DOHH2 (cell line): ENCODE data around the gene EVL.

Experiments
- CTCF ChIP-seq: fragments of 200-600 bp; sonication (generic); IDR thresholded peaks from one replicate; pipeline ENCODE4 v1.5.1; 2014; ENCODE audit warnings: antibody characterized with exemption, mild to moderate bottlenecking, low read depth, low read length; ENCODE audit not compliant: poor library complexity, severe bottlenecking
- EZH2phosphoT487 ChIP-seq: fragments of 200-600 bp; sonication (generic); IDR thresholded peaks from 2 replicates; pipeline ENCODE4 v1.6.1; 2017; ENCODE audit warnings: borderline replicate concordance, mild to moderate bottlenecking, antibody characterized with exemption, low read length, moderate library complexity, mixed read lengths

GRCh38 chr14:100144996-100145646 is 79.9 kb downstream of the EVL start:
- TF ChIP-seq CTCF (no peak), EZH2phosphoT487 (no peak)
